Activated T-helper 9 cell treated with anti-CD3 and anti-CD28 coated beads, Interleukin-2, amount 50 U/mL, for 16 hours (primary cell): ENCODE measurements around the gene POPDC3.

Experiments
- DNase-seq: peaks from one replicate; pipeline ENCODE4 v3.0.0-alpha.2; 2020; ENCODE audit warnings: low read depth

The POPDC3 gene

DNA sequence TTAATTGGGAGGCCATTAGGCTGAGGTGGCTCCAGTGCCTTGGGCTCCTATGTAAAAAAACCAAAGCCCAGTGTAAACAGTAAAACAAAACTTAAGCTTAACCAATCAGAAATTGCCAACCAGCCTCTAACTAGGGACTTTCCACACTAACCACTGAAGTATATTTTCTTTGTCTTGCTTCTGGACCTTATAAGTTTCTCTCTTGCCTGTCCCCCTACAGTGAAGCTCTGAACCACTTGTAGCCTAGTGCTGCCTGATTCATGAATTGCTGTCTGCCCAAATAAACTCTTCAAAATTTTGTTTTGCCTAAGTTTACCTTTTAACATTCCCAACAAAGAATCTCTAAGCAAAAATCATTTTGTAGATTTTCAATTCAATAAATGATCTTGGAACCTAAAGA is 28.2 kb downstream of the POPDC3 start:
- DNase-seq, result no peak

DNA sequence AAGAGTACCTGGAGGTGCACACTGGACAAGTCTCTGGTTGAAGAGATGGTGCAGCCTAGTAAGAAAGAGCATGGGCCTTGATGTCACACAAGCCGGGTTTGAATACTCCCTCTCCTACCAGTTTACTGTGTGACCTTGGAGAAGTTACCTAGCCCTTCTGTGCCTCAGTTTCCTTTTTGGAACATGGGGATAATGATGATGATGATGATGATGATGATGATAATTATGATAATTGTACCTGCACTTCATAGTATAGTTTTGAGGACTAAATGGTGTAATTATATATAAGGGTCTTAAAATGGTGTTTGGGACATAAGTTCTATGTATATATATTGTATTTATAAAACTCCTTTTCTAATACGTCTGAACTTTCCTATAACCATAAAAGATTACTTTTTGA is 41.7 kb downstream of the POPDC3 start:
- DNase-seq, result no peak

DNA sequence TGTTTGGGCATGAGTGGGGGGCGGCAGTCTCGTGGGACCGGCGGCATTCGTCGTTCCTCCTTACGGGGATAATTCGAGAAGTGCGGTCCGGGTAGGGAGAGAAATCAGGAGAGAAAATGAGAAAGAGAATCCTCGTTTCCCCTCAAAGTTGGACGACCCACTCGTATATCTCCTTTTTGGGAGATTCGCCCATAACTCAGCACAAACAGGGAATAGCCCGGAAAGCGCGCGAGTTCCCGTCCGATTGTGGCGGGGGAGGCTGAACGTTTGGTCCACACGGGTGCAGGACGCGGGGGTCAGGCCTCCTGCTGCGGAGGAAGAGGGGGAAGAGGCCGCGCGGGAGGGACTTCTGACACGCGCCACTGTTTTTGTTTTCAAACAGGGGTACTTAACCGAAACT is 42.4 kb downstream of the POPDC3 start:
- no peak for DNase-seq

DNA sequence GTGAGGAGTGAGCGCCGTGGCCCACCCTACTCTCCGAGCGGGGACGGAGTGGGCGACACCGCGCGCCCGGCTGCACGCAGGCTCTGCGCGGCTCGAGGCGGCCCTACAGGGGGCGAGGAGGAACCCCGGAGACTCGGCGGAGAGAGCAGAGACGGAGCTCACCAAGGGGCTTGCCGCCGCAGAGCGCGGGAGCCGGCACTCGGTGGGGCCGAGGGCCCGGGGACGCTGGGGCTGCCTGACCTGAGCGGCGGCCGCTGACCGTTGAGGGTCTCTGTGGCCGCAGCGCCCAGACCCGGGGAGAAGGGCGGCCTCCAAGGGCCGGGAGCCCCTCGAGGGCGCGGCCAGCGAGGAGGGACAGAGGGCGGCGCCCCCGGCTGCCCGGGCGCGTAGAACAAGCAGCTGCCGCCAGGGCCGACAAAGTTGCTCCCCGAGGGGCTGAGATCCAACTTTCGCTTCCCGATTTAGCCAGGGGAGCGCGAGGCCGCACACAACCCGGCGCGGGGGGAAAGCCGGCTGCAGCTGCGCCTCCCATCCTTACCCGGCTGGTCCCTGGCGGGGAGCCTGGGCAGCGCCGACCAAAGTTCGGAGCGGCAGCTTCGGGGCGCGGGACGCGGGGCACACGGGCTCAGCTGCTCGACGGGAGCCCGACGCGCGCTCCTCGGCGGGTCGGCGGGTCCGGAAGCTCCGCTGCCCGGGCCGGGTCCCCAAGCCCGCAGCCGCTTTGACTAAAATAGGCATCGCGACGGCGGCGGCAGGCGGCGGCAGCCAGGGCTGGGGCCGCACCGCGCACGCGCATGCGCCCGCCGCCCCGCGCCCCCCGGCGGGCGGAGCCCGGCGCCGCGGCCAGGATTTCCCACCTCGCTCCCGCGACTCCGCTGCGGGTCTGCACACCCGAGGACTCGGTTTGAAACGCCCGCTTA is 43.1 kb downstream of the POPDC3 start:
- no peak for DNase-seq

GRCh38 chr6:105135907-105136430 is 43.8 kb downstream of the POPDC3 start:
- no peak for DNase-seq

- DNase-seq, result no peak
These were observed 44.8 kb downstream of the POPDC3 start for GRCh38 chr6:105135056-105135455.

- no peak for DNase-seq
These were observed 57.1 kb downstream of the POPDC3 start for GRCh38 chr6:105122717-105123116.

DNA sequence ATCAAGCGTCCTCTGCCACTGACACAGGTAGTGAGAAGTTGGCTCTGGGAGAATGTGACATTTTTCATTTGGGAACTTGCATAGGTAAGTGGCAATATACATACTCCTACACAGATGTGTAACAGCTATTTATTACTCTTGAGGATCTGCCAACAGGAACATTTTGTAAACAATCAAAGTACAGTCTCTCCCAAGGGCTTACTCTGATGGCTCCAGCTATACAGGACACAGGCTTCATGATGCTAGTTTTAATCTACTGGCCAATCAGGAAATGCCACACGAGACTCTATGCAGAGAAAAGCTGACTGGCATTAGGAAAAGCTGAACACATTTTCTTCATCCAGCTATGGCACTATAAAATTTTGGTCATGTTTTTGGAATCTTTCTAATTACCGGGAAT is 57.8 kb downstream of the POPDC3 start:
- DNase-seq, result no peak

GRCh38 chr6:105120570-105120969 is 59.2 kb downstream of the POPDC3 start:
- no peak for DNase-seq

- DNase-seq, result no peak
These were observed 63.7 kb downstream of the POPDC3 start for GRCh38 chr6:105116150-105116549.

GRCh38 chr6:105113422-105113821 is 66.4 kb downstream of the POPDC3 start:
- no peak for DNase-seq

GRCh38 chr6:105112577-105112976 is 67.2 kb downstream of the POPDC3 start:
- no peak for DNase-seq

GRCh38 chr6:105111871-105112270 is 67.9 kb downstream of the POPDC3 start:
- DNase-seq, result no peak

DNA sequence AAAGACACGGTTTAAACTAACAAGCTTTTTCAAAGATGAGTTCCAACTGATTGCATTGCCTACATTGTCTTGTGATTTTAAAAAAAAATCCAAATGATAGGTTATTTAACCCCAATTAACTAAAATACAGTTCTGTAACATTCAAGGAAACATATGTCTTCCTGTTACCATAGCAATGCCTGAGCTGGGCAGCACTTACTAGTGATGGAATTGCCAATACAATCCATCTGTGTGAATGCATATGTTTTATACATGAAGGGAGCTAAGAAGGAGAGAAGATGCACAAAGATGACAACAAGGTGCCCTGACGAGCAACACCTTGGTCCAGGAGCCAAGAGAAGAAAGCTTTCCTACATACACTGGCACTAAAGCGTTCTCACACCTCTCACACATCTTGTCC is 68.7 kb downstream of the POPDC3 start:
- no peak for DNase-seq

DNA sequence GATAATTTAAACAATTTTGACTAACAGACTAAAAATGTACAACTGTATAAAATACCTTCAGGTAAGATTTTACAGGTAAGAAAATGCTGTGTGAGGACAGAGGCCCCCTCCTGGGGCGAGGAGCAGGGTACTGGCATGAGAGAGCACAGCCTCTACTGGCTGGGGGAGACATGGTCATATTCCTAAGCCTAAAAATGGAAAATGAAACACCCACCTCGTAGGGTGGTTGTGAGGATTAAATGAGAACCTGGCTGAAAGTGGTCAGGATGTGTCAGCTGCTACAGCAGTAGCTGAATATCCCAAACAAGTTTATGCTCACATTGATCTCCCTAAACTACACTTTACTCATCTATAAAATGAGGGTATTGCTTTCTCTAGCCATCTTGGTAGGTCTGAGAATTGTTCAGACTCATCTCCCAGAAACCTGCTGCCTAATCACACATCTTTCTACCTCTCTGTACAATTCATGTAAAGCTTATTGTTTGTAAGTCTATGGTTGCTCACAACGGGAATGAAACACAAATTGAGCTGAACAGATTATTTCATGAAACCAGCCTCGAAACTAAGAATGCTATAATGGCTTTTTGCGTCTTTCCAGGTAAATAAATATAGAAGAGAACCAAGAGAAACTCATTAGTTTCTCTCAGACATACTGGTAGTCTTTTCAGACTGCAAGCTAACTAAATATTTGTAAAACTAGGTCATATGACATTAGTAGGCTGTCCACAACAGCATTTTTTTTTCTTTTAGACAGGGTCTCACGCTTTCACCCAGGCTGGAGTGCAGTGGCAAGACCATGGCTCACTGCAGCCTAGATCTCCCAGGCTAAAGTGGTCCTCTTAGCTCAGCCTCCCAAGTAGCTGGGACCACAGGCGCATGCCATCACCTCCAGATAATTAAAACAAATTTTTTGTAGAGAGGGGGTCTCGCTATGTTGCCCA is 69.6 kb downstream of the POPDC3 start:
- DNase-seq, result no peak

GRCh38 chr6:105108631-105109262 is 71.1 kb downstream of the POPDC3 start:
- no peak for DNase-seq
